K562 (cell line): ENCODE measurements around the gene PKHD1. TPM values are rescaled to one million over a fixed set of nuclear protein-coding genes. Genes with fewer than 3 reads are reported as not detected.

Experiments used
- ATAC-seq: fragments of 200-7000 bp; cut with Tn5 transposase; 3 replicates; pipeline ENCODE4 v1.9.1; 2020; ENCODE audit warnings: moderate library complexity
- BruUV-seq: library from RNA; stranded (reverse); fragments of 400-500 nt; replicated peaks from 2 replicates; lab custom pipeline; 2021; lab: Mats Ljungman, UMichigan
- CTCF ChIA-PET: fragments of 300-600 bp; formaldehyde crosslinking; extraction: SDS; loops from one replicate; lab custom pipeline; 2021; ENCODE audit warnings: low intra/inter-chr PET ratio; lab: Yijun Ruan, JAX
- POLR2A ChIA-PET: fragments of 300-600, 350-650 bp; sonication (Branson Sonifier 250); formaldehyde crosslinking; extraction: SDS; loops from one replicate; lab custom pipeline; 2021; ENCODE audit warnings: antibody characterized with exemption, inconsistent platforms; lab: Yijun Ruan, JAX
- DNase-seq, 4 experiments: peaks; one replicate each; pipeline versions ENCODE4 v3.0.0 to v3.0.0-alpha.2; 2011 to 2018; ENCODE audit warnings: low spot score in 3 of 4, mixed read lengths in 3 of 4; ENCODE audit errors: extremely low read depth in 1 of 4
- FAIRE-seq: peaks from 2 replicates; lab custom pipeline; 2011; peaks lifted over from hg19 to GRCh38; lab: Jason Lieb, UNC
- H2AFZ ChIP-seq: 2 replicates; pipeline ENCODE4 v1.6.0; 2011; ENCODE audit warnings: low read depth, low read length, control low read depth, inconsistent platforms
- H3K27ac ChIP-seq: fragments of 200-600 bp; 3 replicates; pipeline ENCODE4 v1.8.0; 2011; ENCODE audit warnings: low read depth, mild to moderate bottlenecking, control low read depth, inconsistent platforms, low read length, moderate library complexity, mixed read lengths; ENCODE audit errors: extremely low read depth
- H3K27me3 ChIP-seq, 2 experiments: fragments of 300-600 bp in 1 of 2; 2 replicates in 1 of 2; 3 replicates in 1 of 2; pipeline versions ENCODE4 v1.6.0 to v1.8.0; 2011; ENCODE audit warnings: inconsistent platforms in 2 of 2, low read length in 2 of 2, mild to moderate bottlenecking in 1 of 2, mixed read lengths in 1 of 2, moderate library complexity in 1 of 2; ENCODE audit not compliant: control insufficient read depth in 2 of 2, insufficient read depth in 2 of 2
- H3K36me3 ChIP-seq: fragments of 300-600 bp; 3 replicates; pipeline ENCODE4 v1.8.0; 2011; ENCODE audit warnings: mild to moderate bottlenecking, low read length, inconsistent platforms; ENCODE audit not compliant: control insufficient read depth, insufficient read depth
- H3K4me1 ChIP-seq, 2 experiments: fragments of 200-600 bp in 1 of 2; replicated peaks in 1 of 2; 2 replicates in 1 of 2; 3 replicates in 1 of 2; pipeline versions ENCODE4 v1.5.1 to v1.8.0; 2011; ENCODE audit warnings: inconsistent platforms in 2 of 2, low read length in 2 of 2, mild to moderate bottlenecking in 1 of 2, mixed read lengths in 1 of 2, moderate library complexity in 1 of 2; ENCODE audit not compliant: control insufficient read depth in 2 of 2, insufficient read depth in 2 of 2
- H3K4me2 ChIP-seq: 2 replicates; pipeline ENCODE4 v1.6.1; 2011; ENCODE audit warnings: low read length, control low read depth, inconsistent platforms, mixed read lengths; ENCODE audit not compliant: insufficient read depth
- H3K4me3 ChIP-seq: fragments of 200-600 bp; sonication (generic), shearing (Covaris generic); 2 replicates; pipeline ENCODE4 v1.5.1; 2016; ENCODE audit warnings: control low read depth, inconsistent platforms
- H3K79me2 ChIP-seq: fragments of 200-600 bp; 3 replicates; pipeline ENCODE4 v1.8.0; 2011; ENCODE audit warnings: low read length, inconsistent platforms; ENCODE audit not compliant: control insufficient read depth, insufficient read depth
- H3K9ac ChIP-seq, 2 experiments: 2 replicates each; pipeline versions ENCODE4 v1.6.0 to v1.6.1; 2011; ENCODE audit warnings: low read depth in 2 of 2, low read length in 2 of 2, control low read depth in 1 of 2, inconsistent platforms in 1 of 2, mild to moderate bottlenecking in 1 of 2, mixed read lengths in 1 of 2; ENCODE audit not compliant: insufficient read depth in 1 of 2
- H3K9me1 ChIP-seq: one replicate; pipeline ENCODE4 v1.6.0; 2011; ENCODE audit warnings: inconsistent platforms, mild to moderate bottlenecking, low read length, moderate library complexity; ENCODE audit not compliant: control insufficient read depth, insufficient read depth
- H3K9me3 ChIP-seq: replicated peaks from 2 replicates; pipeline ENCODE4 v1.5.1; 2011; ENCODE audit warnings: low read depth, low read length, inconsistent platforms; ENCODE audit not compliant: control insufficient read depth, insufficient read depth
- H4K20me1 ChIP-seq: replicated peaks from 2 replicates; pipeline ENCODE4 v1.6.1; 2011; ENCODE audit warnings: low read length, inconsistent platforms, mixed read lengths; ENCODE audit not compliant: control insufficient read depth, insufficient read depth
- ARID2 ChIP-seq: fragments of 450-650 bp; IDR thresholded peaks from 2 replicates; pipeline ENCODE4 v1.6.1; 2017; ENCODE audit warnings: antibody characterized with exemption, mild to moderate bottlenecking
- CREB1 ChIP-seq, 2 experiments: sonication (generic) in 1 of 2; formaldehyde crosslinking in 1 of 2; IDR thresholded peaks; 2 replicates each; pipeline versions ENCODE4 v1.6.1 to v1.8.0; 2012 to 2022; ENCODE audit warnings: inconsistent platforms in 1 of 2, mild to moderate bottlenecking in 1 of 2, missing genetic modification reagents in 1 of 2, moderate library complexity in 1 of 2
- DNMT1 ChIP-seq: fragments of 450-650 bp; IDR thresholded peaks from 2 replicates; pipeline ENCODE4 v1.6.1; 2016; ENCODE audit warnings: antibody characterized with exemption, mild to moderate bottlenecking
- HNRNPUL1 ChIP-seq: fragments of 200-400 bp; formaldehyde crosslinking; IDR thresholded peaks from 2 replicates; pipeline ENCODE4 v1.6.1; 2017; ENCODE audit warnings: low read length
- NEUROD1 ChIP-seq: fragments of 150-350 bp; IDR thresholded peaks from 2 replicates; pipeline ENCODE4 v1.6.1; 2014; ENCODE audit warnings: borderline replicate concordance, low read length, low read depth; ENCODE audit not compliant: partially characterized antibody
- THRA ChIP-seq: fragments of 450-650 bp; IDR thresholded peaks from 2 replicates; pipeline ENCODE4 v1.6.1; 2017; ENCODE audit warnings: mild to moderate bottlenecking, moderate library complexity
- VEZF1 ChIP-seq: fragments of 200-800 bp; sonication (Bioruptor generic); IDR thresholded peaks from 2 replicates; pipeline ENCODE4 v1.6.1; 2017; ENCODE audit warnings: missing genetic modification characterization, missing compliant biosample characterization
- ZBTB40 ChIP-seq, 2 experiments: fragments of 450-650 bp in 1 of 2; sonication (generic) in 1 of 2; formaldehyde crosslinking in 1 of 2; IDR thresholded peaks; 2 replicates each; pipeline versions ENCODE4 v1.7.1 to v1.9.0; 2016 to 2022; ENCODE audit warnings: inconsistent platforms in 1 of 2, mild to moderate bottlenecking in 1 of 2, missing genetic modification reagents in 1 of 2
- ZBTB7A ChIP-seq: IDR thresholded peaks from 2 replicates; pipeline ENCODE4 v1.6.1; 2011; ENCODE audit warnings: low read depth, mild to moderate bottlenecking, low read length, moderate library complexity, borderline replicate concordance; ENCODE audit not compliant: control insufficient read depth
- ZNF561 ChIP-seq: fragments of 450-650 bp; formaldehyde crosslinking; conservative IDR thresholded peaks from 2 replicates; pipeline ENCODE4 v1.4.0; 2020; ENCODE audit warnings: mild to moderate bottlenecking, moderate library complexity
- ZNF586 ChIP-seq: fragments of 450-650 bp; formaldehyde crosslinking; conservative IDR thresholded peaks from 2 replicates; pipeline ENCODE4 v1.4.0; 2020; ENCODE audit warnings: mild to moderate bottlenecking, moderate library complexity
- WGBS: fragments of 100-300 bp; shearing (Covaris generic); methylation state at CpG from one replicate; pipeline ENCODE4 v1.1.6; 2016; ENCODE audit warnings: low coverage, mixed read lengths; ENCODE audit not compliant: insufficient coverage; ENCODE audit errors: missing lambda C conversion rate; 5-methylcytosine and 5-hydroxymethylcytosine counted together
- in situ Hi-C: fragments of 300-500 bp; cut with MboI; formaldehyde crosslinking; loops from 4 replicates; pipeline ENCODE4 v1.15.0; 2018; ENCODE audit warnings: inconsistent platforms, mixed read lengths
- intact Hi-C: fragments of 100-400 bp; cut with micrococcal nuclease; formaldehyde crosslinking; loops from 2 replicates; pipeline ENCODE4 v1.14.2; 2022
- polyA plus RNA-seq, 8 experiments: library from polyadenylated mRNA; depleted of rRNA in 4 of 8; stranded (reverse) in 5 of 8; unstranded in 3 of 8; fragments of >200 nt; fragmentation: Nextera tagmentation in 2 of 8; fragmentation: Illumina TruSeq in 1 of 8; extraction: Ambion mirVana in 2 of 8; extraction: Trizol in 1 of 8; gene quantifications; 2 replicates each; pipeline versions ENCODE4 v1.2.1 to v1.2.3, GENCODE V29; 2011 to 2014; ENCODE audit warnings: inconsistent platforms in 1 of 8, missing spikeins in 1 of 8
- total RNA-seq, 7 experiments: library from RNA; depleted of rRNA in 6 of 7; stranded (reverse); fragments of >200 nt in 6 of 7; fragmentation: Illumina TruSeq in 2 of 7; extraction: Trizol in 2 of 7; gene quantifications; 2 replicates each; pipeline versions ENCODE4 v1.2.1 to v1.2.3, GENCODE V29; 2011 to 2021; ENCODE audit warnings: low replicate concordance in 1 of 7

Gene PKHD1
- total and polyA plus RNA-seq, 9 of the 15 experiments (the other 6 are each of a cell fraction or from before 2014, with no cell fraction given) = 0.01 to 0.04 (median 0.01) TPM; not detected in 6

GRCh38 chr6:51625566-51625965 is 461.8 kb downstream of the PKHD1 start:
- Histone ChIP-seq H3K9me3 (no peaks in the 10 kb centered on the region), H3K4me3 (no peak overlapping the region), H3K4me1 (no peaks in the 10 kb centered on the region), H3K9ac (no peak overlapping the region), H3K27ac (no peak overlapping the region), H4K20me1 (no peaks in the 10 kb centered on the region), H3K4me2 (no peak overlapping the region), H3K27me3 (no peaks in the 10 kb centered on the region), H3K9me1 (no peaks in the 10 kb centered on the region), H3K36me3 (no peaks in the 10 kb centered on the region), H3K79me2 (no peaks in the 10 kb centered on the region), H2AFZ (no peak overlapping the region)
- intact Hi-C loops (no loop called here), in situ Hi-C loops (no loop called here)
- 3% methylated on average over 4 of the region's 4 CpGs for WGBS
- ChIA-PET CTCF (no interaction called here), POLR2A (no interaction called here)
- DNase-seq (no peak), FAIRE-seq (no peak), ATAC-seq (no peak)
- no TSS peak for BruUV-seq
- TF ChIP-seq ZBTB40 (IDR thresholded peaks at IDR 0.05) (no peak), ZBTB40 (CRISPR knock-in tag; IDR thresholded peaks at IDR 0.05) (no peak), NEUROD1 (no peak), ZBTB7A (no peak), ARID2 (no peak), CREB1 (IDR thresholded peaks at IDR 0.05) (no peak), CREB1 (CRISPR knock-in tag; IDR thresholded peaks at IDR 0.05) (no peak), ZNF561 (no peak), ZNF586 (CRISPR knock-in tag) (no peak), VEZF1 (CRISPR knock-in tag) (no peak), THRA (no peak), HNRNPUL1 (no peak), DNMT1 (no peak)
